GM13976 (cell line): ENCODE data around the gene TGFB2.

ENCODE experiments used
- DNase-seq: peaks from one replicate; pipeline ENCODE4 v3.0.0; 2012; ENCODE audit warnings: low spot score
- CTCF ChIP-seq: IDR thresholded peaks from 2 replicates; pipeline ENCODE4 v1.5.1; 2012; ENCODE audit warnings: borderline replicate concordance, mild to moderate bottlenecking; ENCODE audit not compliant: insufficient read depth; ENCODE audit errors: extremely low read depth, missing control alignments, control extremely low read depth
- in situ Hi-C: fragments of 300-500 bp; cut with MboI; formaldehyde crosslinking; loops from one replicate; pipeline ENCODE4 v1.12.0; 2022; ENCODE audit warnings: low sequenced_read_pairs, mixed read lengths, inconsistent platforms; ENCODE audit not compliant: unreplicated experiment

Gene TGFB2

GRCh38 chr1:218344814-218345672 is at the start of gene TGFB2:
TSS of gene TGFB2 (plus strand) at chr1:218345336. CDS start at chr1:218346702, 1,366 bp downstream.
- no peak for TF ChIP-seq CTCF
- no peak for DNase-seq
- in situ Hi-C loops, result loop anchor here (25.0 kb wide), 2 partner anchors 1042 to 1317 kb away; no protein-coding TSS in a partner anchor

- in situ Hi-C loops, result no loop called here
- no peak for DNase-seq
- no peak for TF ChIP-seq CTCF
Measured at GRCh38 chr1:218296162-218296561, 49.0 kb upstream of the TGFB2 start.

- DNase-seq, result no peak
- in situ Hi-C loops, result no loop called here
- no peak for TF ChIP-seq CTCF
Measured at GRCh38 chr1:218297461-218297860, 47.7 kb upstream of the TGFB2 start.

GRCh38 chr1:218297867-218298266 is 47.3 kb upstream of the TGFB2 start:
- in situ Hi-C loops, result no loop called here
- no peak for DNase-seq
- no peak for TF ChIP-seq CTCF

- no peak for DNase-seq
- no peak for TF ChIP-seq CTCF
- in situ Hi-C loops, result no loop called here
Measured at GRCh38 chr1:218298398-218298797, 46.7 kb upstream of the TGFB2 start.

GRCh38 chr1:218299416-218299815 is 45.7 kb upstream of the TGFB2 start:
- in situ Hi-C loops, result no loop called here
- DNase-seq, result no peak
- TF ChIP-seq CTCF, result peak; percentile 14
